Stimulated activated naive B cell treated with anti-CD40 and anti-IgM and Interleukin-4, amounts not matched to agents 10 μg/mL and 1 μg/mL and 100 μg/mL, for 72 hours (primary cell): ENCODE data around the gene LRRC57.
A peak's percentile ranks its signal among the peaks of the same experiment; 100 is the strongest.

Experiments
- ATAC-seq, 2 donors: fragments of 150-1000 bp; cut with Tn5 transposase; replicated peaks; 2 replicates each; pipeline ENCODE4 v1.10.0; 2021; ENCODE audit warnings: moderate library complexity in 1 of 2
- DNase-seq: peaks from one replicate; pipeline ENCODE4 v3.0.0; 2021
- H3K27ac Mint-ChIP-seq: one replicate; pipeline ENCODE4 v1.8.0; 2022; ENCODE audit warnings: mild to moderate bottlenecking, mixed read lengths
- H3K27me3 Mint-ChIP-seq, 2 donors: one replicate each; pipeline ENCODE4 v1.8.0; 2022; ENCODE audit warnings: mixed read lengths in 2 of 2
- H3K36me3 Mint-ChIP-seq, 2 donors: one replicate each; pipeline ENCODE4 v1.8.0; 2022; ENCODE audit warnings: mixed read lengths in 2 of 2, mild to moderate bottlenecking in 1 of 2
- H3K4me1 Mint-ChIP-seq, 2 donors: one replicate each; pipeline ENCODE4 v1.8.0; 2022; ENCODE audit warnings: mixed read lengths in 2 of 2, mild to moderate bottlenecking in 1 of 2
- H3K4me3 Mint-ChIP-seq, 2 donors: one replicate each; pipeline ENCODE4 v1.8.0; 2022; ENCODE audit warnings: mild to moderate bottlenecking in 2 of 2, mixed read lengths in 2 of 2, moderate library complexity in 1 of 2
- H3K9me3 Mint-ChIP-seq, 2 donors: one replicate each; pipeline ENCODE4 v1.8.0; 2022; ENCODE audit warnings: mixed read lengths in 2 of 2, mild to moderate bottlenecking in 1 of 2

LRRC57 gene

GRCh38 chr15:42490671-42491538, 57.7 kb downstream of the LRRC57 start, which contains the start of gene ZNF106:
TSS of gene ZNF106 (minus strand) at chr15:42491141. CDS start at chr15:42472289, 18,852 bp downstream.
- Mint-ChIP-seq H3K36me3 (peaks cover 5 to 13% of the 10 kb centered on the region in 2 donors), H3K27me3 (no peaks in the 10 kb centered on the region), H3K9me3 (no peaks in the 10 kb centered on the region), H3K27ac (peak within 1 kb of the TSS; percentile 97), H3K4me3 (peak within 1 kb of the TSS; percentile 96 to 99), H3K4me1 (peaks cover 17 to 44% of the 10 kb centered on the region in 2 donors)
- DNase-seq, result peak; percentile 86
- ATAC-seq, result peak; percentile 62 to 67

DNA sequence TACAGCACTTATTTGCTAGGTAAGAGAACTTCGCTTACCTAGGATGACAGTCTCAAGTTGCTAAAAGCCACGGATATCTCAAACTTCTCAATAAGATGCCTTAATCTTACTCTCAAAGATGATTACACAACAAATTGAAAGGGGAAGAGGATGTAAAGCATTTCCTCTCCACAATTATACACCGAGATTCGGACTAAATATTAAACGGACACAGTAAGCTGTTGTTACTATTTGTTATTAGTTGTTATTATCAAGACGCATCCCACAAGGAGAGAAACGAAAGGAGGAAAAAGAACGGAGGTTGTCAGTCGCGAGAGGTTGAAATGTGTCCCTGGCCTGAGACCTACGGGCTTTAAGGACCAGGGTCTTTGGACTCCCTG, 58.3 kb downstream of the LRRC57 start:
- Mint-ChIP-seq H3K27me3 (no peaks in the 10 kb centered on the region), H3K27ac (peak overlapping the region; percentile 97), H3K9me3 (no peaks in the 10 kb centered on the region), H3K4me1 (peaks cover 18 to 39% of the 10 kb centered on the region in 2 donors), H3K36me3 (peaks cover 5 to 12% of the 10 kb centered on the region in 2 donors), H3K4me3 (peak overlapping the region; percentile 96 to 99)
- DNase-seq (no peak), ATAC-seq (peak in 1 of 2 donors; percentile 4)
